ENCODE data around the gene RAB17. TPM values are rescaled to one million over a fixed set of nuclear protein-coding genes. Genes with fewer than 3 reads are reported as not detected.

Gene RAB17, protein sequence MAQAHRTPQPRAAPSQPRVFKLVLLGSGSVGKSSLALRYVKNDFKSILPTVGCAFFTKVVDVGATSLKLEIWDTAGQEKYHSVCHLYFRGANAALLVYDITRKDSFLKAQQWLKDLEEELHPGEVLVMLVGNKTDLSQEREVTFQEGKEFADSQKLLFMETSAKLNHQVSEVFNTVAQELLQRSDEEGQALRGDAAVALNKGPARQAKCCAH
- total RNA-seq: 10 to 100 TPM; 32.5 to 34.7 TPM

DNA sequence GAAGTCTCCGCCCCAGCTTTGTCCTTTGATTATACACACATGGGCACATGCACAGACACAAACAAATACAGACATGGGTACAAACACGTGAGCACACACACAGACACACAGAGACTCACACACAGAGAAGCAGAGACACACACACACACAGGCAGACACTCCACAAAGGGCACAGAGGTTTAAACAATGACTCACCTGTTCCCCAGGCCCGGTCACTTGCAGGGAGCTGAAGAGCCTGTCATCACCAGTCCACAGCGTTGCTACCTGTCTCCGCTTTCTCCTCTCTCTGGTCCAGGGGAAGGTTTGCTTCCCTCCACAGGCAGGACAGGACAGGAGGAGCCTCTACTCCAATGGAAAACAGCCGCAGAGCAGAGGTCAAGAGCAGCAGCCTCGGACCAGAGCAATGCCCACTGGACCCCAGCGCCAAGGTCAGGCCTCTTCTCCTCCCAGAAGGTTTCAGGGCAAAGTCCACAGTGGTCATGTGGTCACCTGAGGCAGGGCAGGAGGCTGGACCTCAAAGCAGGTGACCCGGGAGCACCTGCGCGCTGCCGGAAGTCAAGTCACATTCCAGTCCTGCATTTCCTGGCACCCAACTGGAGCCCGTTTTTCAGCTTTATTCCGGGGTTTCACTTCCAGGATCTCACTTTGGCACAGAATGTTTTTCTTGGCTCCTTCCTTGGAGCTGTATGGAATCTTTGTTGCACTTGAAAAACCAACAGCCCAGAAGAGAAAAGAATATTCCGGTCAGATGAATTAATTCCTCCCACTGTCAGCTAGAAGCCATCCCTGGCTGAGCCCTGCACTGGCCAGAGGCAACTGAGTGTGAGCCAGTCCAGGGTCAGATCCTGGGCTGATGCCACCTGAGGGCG lies at the start of gene RAB17:
TSS of gene RAB17 (minus strand) at position 463 of the 869 bp plus-strand sequence. CDS start 4,580 bp downstream, outside the sequence.
- no peaks in the 10 kb centered on the region for H3K36me3 ChIP-seq
- H3K27me3 ChIP-seq: no peaks in the 10 kb centered on the region
- H3K27ac ChIP-seq: peak within 1 kb of the TSS; percentile 76
- no peaks in the 10 kb centered on the region for H3K9me3 ChIP-seq
- intact Hi-C loops (cut with DNase I): no loop called here
- H3K4me3 ChIP-seq: peak within 1 kb of the TSS; percentile 29
- peak within 1 kb of the TSS; percentile 6 to 57 for H3K9ac ChIP-seq (ENCODE audit: low read depth in 2 of 2, low read length in 2 of 2)
- no peaks in the 10 kb centered on the region for H3K4me1 ChIP-seq
- peak; percentile 91 for DNase-seq
- TF ChIP-seq, protein P1, sequence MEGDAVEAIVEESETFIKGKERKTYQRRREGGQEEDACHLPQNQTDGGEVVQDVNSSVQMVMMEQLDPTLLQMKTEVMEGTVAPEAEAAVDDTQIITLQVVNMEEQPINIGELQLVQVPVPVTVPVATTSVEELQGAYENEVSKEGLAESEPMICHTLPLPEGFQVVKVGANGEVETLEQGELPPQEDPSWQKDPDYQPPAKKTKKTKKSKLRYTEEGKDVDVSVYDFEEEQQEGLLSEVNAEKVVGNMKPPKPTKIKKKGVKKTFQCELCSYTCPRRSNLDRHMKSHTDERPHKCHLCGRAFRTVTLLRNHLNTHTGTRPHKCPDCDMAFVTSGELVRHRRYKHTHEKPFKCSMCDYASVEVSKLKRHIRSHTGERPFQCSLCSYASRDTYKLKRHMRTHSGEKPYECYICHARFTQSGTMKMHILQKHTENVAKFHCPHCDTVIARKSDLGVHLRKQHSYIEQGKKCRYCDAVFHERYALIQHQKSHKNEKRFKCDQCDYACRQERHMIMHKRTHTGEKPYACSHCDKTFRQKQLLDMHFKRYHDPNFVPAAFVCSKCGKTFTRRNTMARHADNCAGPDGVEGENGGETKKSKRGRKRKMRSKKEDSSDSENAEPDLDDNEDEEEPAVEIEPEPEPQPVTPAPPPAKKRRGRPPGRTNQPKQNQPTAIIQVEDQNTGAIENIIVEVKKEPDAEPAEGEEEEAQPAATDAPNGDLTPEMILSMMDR (IDR thresholded peaks at IDR 0.05): no peak

DNA sequence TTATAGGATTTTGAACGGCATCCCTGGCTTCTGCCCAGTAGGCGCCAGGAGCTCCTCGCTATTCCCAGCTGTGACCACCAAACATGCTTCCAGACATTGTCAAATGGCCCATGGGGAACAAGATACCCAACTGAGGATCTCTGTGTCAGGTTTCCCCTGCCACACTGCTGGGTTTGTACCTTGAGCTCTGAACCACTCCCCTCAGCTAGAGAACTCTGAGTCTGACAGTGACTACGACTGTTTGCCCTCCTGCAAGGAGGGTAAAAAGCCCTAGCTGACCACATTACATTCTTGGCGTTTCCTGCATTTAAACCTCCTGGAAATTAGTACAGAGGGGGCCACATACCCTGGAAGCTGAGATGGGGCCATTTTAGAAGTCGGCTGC lies 49.3 kb upstream of the RAB17 start:
- H3K9ac ChIP-seq (ENCODE audit: low read depth in 2 of 2, low read length in 2 of 2): no peak overlapping the region
- H3K27me3 ChIP-seq: no peaks in the 10 kb centered on the region
- no peaks in the 10 kb centered on the region for H3K9me3 ChIP-seq
- TF ChIP-seq, protein P1 (IDR thresholded peaks at IDR 0.05): no peak
- H3K4me1 ChIP-seq: no peaks in the 10 kb centered on the region
- no peak overlapping the region for H3K4me3 ChIP-seq
- H3K36me3 ChIP-seq: no peaks in the 10 kb centered on the region
- intact Hi-C loops (cut with DNase I): no loop called here
- no peak for DNase-seq
- H3K27ac ChIP-seq: no peak overlapping the region

DNA sequence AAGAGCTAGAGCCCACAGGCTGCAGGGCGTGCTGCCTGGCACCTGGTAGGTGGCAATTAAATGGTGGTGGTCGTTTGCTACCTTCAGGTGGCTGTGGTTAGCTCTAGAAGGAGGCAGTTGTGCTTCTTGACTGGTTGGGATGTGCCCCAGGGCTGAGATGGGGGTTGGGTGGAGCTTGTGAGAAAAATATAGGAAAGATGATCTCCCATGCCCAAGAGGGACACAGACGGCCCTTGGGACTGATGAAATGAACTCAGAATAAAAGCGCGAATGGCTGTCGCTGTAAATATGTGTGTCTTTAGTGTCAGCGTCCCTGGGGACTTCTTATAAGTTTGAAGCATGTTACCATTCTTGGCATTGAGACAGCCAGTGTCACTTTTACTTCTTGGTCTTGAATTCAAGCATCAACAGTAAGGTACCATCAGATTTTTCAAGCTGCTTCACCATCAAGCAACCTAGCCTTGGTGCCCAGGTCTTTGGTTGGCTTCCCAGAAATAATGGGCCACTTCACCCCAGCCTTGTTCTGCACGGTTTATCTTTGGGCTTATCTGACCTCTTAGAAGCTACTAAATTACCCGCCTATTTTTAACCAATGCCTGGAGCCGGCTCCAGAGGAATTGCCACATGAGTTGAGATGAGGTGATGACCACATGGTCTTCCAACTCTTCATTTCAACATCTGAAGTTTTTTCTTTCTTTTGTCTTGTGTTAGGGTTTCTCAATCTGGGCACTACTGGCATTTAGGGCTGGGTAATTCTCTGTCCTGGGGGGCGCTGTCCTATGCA lies 48.7 kb upstream of the RAB17 start:
- Histone ChIP-seq H3K27ac (no peak overlapping the region), H3K9ac (ENCODE audit: low read depth in 2 of 2, low read length in 2 of 2) (no peak overlapping the region), H3K27me3 (no peaks in the 10 kb centered on the region), H3K4me3 (no peak overlapping the region), H3K9me3 (no peaks in the 10 kb centered on the region), H3K4me1 (no peaks in the 10 kb centered on the region), H3K36me3 (no peaks in the 10 kb centered on the region)
- intact Hi-C loops (cut with DNase I): no loop called here
- TF ChIP-seq, protein P1 (IDR thresholded peaks at IDR 0.05): no peak
- DNase-seq: no peak

DNA sequence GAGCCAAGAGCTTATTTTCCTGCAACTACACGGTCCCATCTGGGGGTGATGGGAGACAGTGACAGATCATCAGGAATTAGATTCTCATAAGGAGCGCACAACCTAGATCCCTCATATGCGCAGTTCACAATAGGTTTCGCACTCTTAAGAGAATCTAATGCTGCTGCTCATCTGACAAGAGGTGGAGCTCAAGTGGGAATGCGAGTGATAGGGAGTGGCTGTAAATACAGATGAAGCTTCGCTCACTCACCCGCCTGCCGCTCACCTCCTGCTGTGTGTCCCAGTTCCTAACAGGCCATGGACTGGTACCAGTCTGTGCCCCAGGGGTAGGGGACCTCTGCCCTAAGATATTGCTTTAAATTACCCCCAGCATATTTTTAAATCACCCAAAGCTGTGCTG lies 47.6 kb upstream of the RAB17 start:
- Histone ChIP-seq H3K4me3 (no peak overlapping the region), H3K9me3 (no peaks in the 10 kb centered on the region), H3K36me3 (no peaks in the 10 kb centered on the region), H3K27ac (no peak overlapping the region), H3K9ac (ENCODE audit: low read depth in 2 of 2, low read length in 2 of 2) (no peak overlapping the region), H3K4me1 (no peaks in the 10 kb centered on the region), H3K27me3 (no peaks in the 10 kb centered on the region)
- intact Hi-C loops (cut with DNase I): no loop called here
- no peak for DNase-seq
- TF ChIP-seq, protein P1 (IDR thresholded peaks at IDR 0.05): no peak

DNA sequence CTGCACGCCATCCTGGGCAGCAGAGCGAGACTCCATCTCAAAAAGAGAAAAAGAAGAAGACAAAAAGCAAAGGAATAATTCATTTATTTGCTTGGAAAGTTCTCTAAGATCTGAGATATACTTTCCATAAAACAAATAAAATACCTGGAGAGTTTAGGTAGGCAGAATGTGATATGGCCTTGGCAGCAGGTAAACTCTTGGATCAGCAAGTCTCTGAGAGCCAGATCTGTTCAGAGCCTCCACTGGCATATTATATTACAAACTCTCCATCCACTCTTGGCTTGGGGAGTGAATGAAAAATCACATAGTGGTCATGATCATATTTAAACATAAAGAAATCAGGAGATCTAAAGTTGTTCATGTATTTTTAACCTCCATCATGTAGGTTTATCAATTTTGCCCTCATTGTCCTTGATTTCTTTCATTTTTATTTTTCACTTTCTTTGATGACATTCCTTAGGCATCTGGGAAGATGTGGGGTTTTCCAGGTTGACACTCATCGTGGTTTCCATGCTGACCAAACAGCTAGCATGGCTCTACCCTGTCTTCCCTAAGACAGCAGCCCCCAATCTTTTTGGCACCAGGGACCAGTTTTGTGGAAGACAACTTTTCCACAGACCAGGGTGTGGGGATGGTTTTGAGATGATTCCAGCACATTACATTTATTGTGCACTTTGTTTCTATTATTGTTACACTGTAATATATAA lies 47.0 kb upstream of the RAB17 start:
- no peak overlapping the region for H3K4me3 ChIP-seq

More for the DNA sequence above, 47.0 kb upstream of the RAB17 start:
- H3K36me3 ChIP-seq: no peaks in the 10 kb centered on the region
- no peaks in the 10 kb centered on the region for H3K4me1 ChIP-seq
- intact Hi-C loops (cut with DNase I): no loop called here
- DNase-seq: no peak
- no peaks in the 10 kb centered on the region for H3K27me3 ChIP-seq
- H3K9me3 ChIP-seq: no peaks in the 10 kb centered on the region
- no peak overlapping the region for H3K27ac ChIP-seq
- no peak overlapping the region for H3K9ac ChIP-seq (ENCODE audit: low read depth in 2 of 2, low read length in 2 of 2)
- TF ChIP-seq, protein P1 (IDR thresholded peaks at IDR 0.05): no peak

Data from colonic mucosa (tissue), 4 donors.